Measurements from ENCODE around the gene PHLDB2. TPM values are rescaled to one million over a fixed set of nuclear protein-coding genes. Genes with fewer than 3 reads are reported as not detected.

PHLDB2 gene
- polyA plus RNA-seq, 2 of the 4 experiments (the other 2 are of a cell fraction): 39.5 to 50.6 TPM

DNA sequence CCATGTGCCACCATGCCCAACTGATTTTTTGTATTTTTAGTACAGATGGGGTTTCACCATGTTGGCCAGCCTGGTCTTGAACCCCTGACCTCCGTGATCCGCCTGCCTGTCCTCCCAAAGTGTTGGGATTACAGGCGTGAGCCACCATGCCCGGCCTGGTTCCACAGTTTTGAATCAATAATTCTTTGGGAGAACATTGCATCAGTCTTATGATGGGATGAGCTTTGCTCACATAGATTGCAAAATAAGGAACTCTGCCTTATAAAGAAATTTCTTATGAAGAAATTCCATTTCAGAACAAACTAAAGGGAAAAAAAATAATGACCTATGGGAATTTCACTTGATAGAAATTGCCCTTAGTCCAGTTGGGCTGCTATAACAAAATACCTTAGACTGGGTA lies 159.6 kb downstream of the PHLDB2 start:
- H3K4me1 ChIP-seq: no peaks in the 10 kb centered on the region
- DNase-seq (ENCODE audit: low read depth in 1 of 2, low spot score in 1 of 2) (no peak), FAIRE-seq (no peak), ATAC-seq (no peak)
- 85% methylated on average over 4 of the region's 4 CpGs for WGBS (ENCODE audit: missing lambda C conversion rate)
- CTCF ChIA-PET: interaction anchor here (9.6 to 12.2 kb wide), 2 partner anchors 24 to 25 kb away, joined by 113 to 189 read pairs; partner anchors contain the start of gene TAGLN3
- H3K4me3 ChIP-seq: no peak overlapping the region
- no peak overlapping the region for H3K27ac ChIP-seq
- no peaks in the 10 kb centered on the region for H3K9me3 ChIP-seq
- H3K4me2 ChIP-seq: no peak overlapping the region
- POLR2A ChIA-PET: no interaction called here
- TF ChIP-seq, protein P1, sequence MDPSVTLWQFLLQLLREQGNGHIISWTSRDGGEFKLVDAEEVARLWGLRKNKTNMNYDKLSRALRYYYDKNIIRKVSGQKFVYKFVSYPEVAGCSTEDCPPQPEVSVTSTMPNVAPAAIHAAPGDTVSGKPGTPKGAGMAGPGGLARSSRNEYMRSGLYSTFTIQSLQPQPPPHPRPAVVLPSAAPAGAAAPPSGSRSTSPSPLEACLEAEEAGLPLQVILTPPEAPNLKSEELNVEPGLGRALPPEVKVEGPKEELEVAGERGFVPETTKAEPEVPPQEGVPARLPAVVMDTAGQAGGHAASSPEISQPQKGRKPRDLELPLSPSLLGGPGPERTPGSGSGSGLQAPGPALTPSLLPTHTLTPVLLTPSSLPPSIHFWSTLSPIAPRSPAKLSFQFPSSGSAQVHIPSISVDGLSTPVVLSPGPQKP (IDR thresholded peaks at IDR 0.05; ENCODE audit: low read depth, low read length): no peak
- TF ChIP-seq ESRRA (IDR thresholded peaks at IDR 0.05; ENCODE audit: borderline replicate concordance, low read length) (no peak), NPAS2 (CRISPR knock-in tag; IDR thresholded peaks at IDR 0.05; ENCODE audit: borderline replicate concordance) (no peak), ZNF302 (CRISPR knock-in tag; IDR thresholded peaks at IDR 0.05) (no peak), EP300 (IDR thresholded peaks at IDR 0.05) (no peak), RFX5 (IDR thresholded peaks at IDR 0.05) (no peak), GATA3 (IDR thresholded peaks at IDR 0.05; ENCODE audit: borderline replicate concordance) (no peak), MYC (IDR thresholded peaks at IDR 0.05; ENCODE audit: borderline replicate concordance, low read length) (no peak), EHMT2 (IDR thresholded peaks at IDR 0.05; ENCODE audit: low read depth) (no peak), PHF8 (IDR thresholded peaks at IDR 0.05; ENCODE audit: borderline replicate concordance, low read depth) (no peak), KDM1A (IDR thresholded peaks at IDR 0.05; ENCODE audit: low read depth) (no peak), FOSL2 (IDR thresholded peaks at IDR 0.05) (no peak), FOSL2 (CRISPR knock-in tag; IDR thresholded peaks at IDR 0.05) (no peak), SREBF2 (IDR thresholded peaks at IDR 0.05) (no peak)
- TF ChIP-seq, protein P2, sequence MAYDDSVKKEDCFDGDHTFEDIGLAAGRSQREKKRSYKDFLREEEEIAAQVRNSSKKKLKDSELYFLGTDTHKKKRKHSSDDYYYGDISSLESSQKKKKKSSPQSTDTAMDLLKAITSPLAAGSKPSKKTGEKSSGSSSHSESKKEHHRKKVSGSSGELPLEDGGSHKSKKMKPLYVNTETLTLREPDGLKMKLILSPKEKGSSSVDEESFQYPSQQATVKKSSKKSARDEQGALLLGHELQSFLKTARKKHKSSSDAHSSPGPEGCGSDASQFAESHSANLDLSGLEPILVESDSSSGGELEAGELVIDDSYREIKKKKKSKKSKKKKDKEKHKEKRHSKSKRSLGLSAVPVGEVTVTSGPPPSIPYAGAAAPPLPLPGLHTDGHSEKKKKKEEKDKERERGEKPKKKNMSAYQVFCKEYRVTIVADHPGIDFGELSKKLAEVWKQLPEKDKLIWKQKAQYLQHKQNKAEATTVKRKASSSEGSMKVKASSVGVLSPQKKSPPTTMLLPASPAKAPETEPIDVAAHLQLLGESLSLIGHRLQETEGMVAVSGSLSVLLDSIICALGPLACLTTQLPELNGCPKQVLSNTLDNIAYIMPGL (CRISPR knock-in tag; IDR thresholded peaks at IDR 0.05; ENCODE audit: borderline replicate concordance): no peak
- TF ChIP-seq, protein P3, sequence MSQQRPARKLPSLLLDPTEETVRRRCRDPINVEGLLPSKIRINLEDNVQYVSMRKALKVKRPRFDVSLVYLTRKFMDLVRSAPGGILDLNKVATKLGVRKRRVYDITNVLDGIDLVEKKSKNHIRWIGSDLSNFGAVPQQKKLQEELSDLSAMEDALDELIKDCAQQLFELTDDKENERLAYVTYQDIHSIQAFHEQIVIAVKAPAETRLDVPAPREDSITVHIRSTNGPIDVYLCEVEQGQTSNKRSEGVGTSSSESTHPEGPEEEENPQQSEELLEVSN (IDR thresholded peaks at IDR 0.05; ENCODE audit: borderline replicate concordance, low read depth): no peak
- TF ChIP-seq, protein P4, sequence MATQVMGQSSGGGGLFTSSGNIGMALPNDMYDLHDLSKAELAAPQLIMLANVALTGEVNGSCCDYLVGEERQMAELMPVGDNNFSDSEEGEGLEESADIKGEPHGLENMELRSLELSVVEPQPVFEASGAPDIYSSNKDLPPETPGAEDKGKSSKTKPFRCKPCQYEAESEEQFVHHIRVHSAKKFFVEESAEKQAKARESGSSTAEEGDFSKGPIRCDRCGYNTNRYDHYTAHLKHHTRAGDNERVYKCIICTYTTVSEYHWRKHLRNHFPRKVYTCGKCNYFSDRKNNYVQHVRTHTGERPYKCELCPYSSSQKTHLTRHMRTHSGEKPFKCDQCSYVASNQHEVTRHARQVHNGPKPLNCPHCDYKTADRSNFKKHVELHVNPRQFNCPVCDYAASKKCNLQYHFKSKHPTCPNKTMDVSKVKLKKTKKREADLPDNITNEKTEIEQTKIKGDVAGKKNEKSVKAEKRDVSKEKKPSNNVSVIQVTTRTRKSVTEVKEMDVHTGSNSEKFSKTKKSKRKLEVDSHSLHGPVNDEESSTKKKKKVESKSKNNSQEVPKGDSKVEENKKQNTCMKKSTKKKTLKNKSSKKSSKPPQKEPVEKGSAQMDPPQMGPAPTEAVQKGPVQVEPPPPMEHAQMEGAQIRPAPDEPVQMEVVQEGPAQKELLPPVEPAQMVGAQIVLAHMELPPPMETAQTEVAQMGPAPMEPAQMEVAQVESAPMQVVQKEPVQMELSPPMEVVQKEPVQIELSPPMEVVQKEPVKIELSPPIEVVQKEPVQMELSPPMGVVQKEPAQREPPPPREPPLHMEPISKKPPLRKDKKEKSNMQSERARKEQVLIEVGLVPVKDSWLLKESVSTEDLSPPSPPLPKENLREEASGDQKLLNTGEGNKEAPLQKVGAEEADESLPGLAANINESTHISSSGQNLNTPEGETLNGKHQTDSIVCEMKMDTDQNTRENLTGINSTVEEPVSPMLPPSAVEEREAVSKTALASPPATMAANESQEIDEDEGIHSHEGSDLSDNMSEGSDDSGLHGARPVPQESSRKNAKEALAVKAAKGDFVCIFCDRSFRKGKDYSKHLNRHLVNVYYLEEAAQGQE (IDR thresholded peaks at IDR 0.05): no peak
- TF ChIP-seq, protein P5, sequence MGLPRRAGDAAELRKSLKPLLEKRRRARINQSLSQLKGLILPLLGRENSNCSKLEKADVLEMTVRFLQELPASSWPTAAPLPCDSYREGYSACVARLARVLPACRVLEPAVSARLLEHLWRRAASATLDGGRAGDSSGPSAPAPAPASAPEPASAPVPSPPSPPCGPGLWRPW (IDR thresholded peaks at IDR 0.05): no peak
- TF ChIP-seq, protein P6, sequence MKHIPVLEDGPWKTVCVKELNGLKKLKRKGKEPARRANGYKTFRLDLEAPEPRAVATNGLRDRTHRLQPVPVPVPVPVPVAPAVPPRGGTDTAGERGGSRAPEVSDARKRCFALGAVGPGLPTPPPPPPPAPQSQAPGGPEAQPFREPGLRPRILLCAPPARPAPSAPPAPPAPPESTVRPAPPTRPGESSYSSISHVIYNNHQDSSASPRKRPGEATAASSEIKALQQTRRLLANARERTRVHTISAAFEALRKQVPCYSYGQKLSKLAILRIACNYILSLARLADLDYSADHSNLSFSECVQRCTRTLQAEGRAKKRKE (CRISPR knock-in tag; IDR thresholded peaks at IDR 0.05; ENCODE audit: low read depth): no peak
